Measurements from ENCODE around the gene ATG16L1.

DNA sequence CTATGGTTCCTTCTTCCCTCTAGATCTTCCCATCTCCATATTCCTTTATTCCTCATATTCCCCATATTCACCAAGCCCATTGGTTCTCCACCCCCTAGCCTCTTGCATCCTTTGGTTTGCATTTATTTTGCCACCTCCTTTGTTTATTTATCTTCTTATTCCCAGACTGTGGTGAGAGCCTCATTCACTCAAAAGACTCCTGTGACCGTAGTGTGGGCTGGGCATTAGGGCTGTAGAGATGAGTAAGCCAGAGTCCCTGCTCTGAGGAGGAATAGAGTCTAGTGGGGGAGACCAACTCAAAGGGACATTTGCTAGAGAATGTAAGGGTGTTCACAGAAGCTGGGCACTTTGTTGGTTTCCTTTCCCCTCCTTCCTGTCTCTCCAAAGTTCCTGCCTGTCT lies 8.3 kb downstream of the ATG16L1 start:
- TF ChIP-seq, protein P1, sequence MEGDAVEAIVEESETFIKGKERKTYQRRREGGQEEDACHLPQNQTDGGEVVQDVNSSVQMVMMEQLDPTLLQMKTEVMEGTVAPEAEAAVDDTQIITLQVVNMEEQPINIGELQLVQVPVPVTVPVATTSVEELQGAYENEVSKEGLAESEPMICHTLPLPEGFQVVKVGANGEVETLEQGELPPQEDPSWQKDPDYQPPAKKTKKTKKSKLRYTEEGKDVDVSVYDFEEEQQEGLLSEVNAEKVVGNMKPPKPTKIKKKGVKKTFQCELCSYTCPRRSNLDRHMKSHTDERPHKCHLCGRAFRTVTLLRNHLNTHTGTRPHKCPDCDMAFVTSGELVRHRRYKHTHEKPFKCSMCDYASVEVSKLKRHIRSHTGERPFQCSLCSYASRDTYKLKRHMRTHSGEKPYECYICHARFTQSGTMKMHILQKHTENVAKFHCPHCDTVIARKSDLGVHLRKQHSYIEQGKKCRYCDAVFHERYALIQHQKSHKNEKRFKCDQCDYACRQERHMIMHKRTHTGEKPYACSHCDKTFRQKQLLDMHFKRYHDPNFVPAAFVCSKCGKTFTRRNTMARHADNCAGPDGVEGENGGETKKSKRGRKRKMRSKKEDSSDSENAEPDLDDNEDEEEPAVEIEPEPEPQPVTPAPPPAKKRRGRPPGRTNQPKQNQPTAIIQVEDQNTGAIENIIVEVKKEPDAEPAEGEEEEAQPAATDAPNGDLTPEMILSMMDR (IDR thresholded peaks at IDR 0.05; ENCODE audit: low read length), result no peak
- TF ChIP-seq EZH2 (optimal IDR thresholded peaks at IDR 0.05; ENCODE audit: low read depth, low read length), result no peak

Measured in MM.1S (cell line).